MM.1S (cell line): ENCODE results near the gene RPL10.

Experiments used
- CTCF ChIP-seq: fragments of 300-600 bp; sonication (generic); IDR thresholded peaks from 2 replicates; pipeline ENCODE4 v1.5.1; 2016; ENCODE audit warnings: antibody characterized with exemption, low read length, mixed read lengths
- EZH2 ChIP-seq: fragments of 300-600 bp; sonication (generic); optimal IDR thresholded peaks from 2 replicates; pipeline ENCODE3; 2017; ENCODE audit warnings: low read depth, mild to moderate bottlenecking, antibody characterized with exemption, low read length, mixed read lengths
- EZH2phosphoT487 ChIP-seq: fragments of 300-600 bp; sonication (generic); IDR thresholded peaks from 2 replicates; pipeline ENCODE4 v1.6.1; 2018; ENCODE audit warnings: antibody characterized with exemption, low read length

- TF ChIP-seq EZH2phosphoT487 (no peak), CTCF (no peak), EZH2 (no peak)
These were observed 31.5 kb upstream of the RPL10 start for GRCh38 chrX:154366666-154367055.
